SK-N-SH treated with all-trans-retinoic acid at 6 μM for 48 hours (cell line): Measurements from ENCODE around the gene ESCO1.

Source experiments
- ATAC-seq: fragments of 200-7000 bp; cut with Tn5 transposase; 3 replicates; pipeline ENCODE4 v1.9.1; 2020; ENCODE audit warnings: mild to moderate bottlenecking, moderate library complexity
- ARNTL ChIP-seq: fragments of 450-650 bp; formaldehyde crosslinking; IDR thresholded peaks from 2 replicates; pipeline ENCODE4 v1.5.0; 2020; ENCODE audit warnings: low read depth, mild to moderate bottlenecking, moderate library complexity, borderline replicate concordance
- BACH2 ChIP-seq: fragments of 250-450 bp; sonication (Bioruptor Pico); IDR thresholded peaks from 2 replicates; pipeline ENCODE4 v1.9.0; 2021; ENCODE audit warnings: mild to moderate bottlenecking, borderline replicate concordance
- CREB5 ChIP-seq: fragments of 250-450 bp; sonication (Bioruptor Pico); IDR thresholded peaks from 2 replicates; pipeline ENCODE4 v1.5.1; 2020; ENCODE audit warnings: low read depth, mild to moderate bottlenecking, moderate library complexity
- CSDC2 ChIP-seq: fragments of 250-450 bp; sonication (Bioruptor Pico); IDR thresholded peaks from 2 replicates; pipeline ENCODE4 v1.5.0; 2020; ENCODE audit warnings: mild to moderate bottlenecking, moderate library complexity
- CSRNP3 ChIP-seq: fragments of 250-450 bp; sonication (Bioruptor Pico); IDR thresholded peaks from 2 replicates; pipeline ENCODE4 v1.5.1; 2021; ENCODE audit warnings: mild to moderate bottlenecking, moderate library complexity
- ESRRG ChIP-seq: fragments of 250-450 bp; sonication (Bioruptor Pico); IDR thresholded peaks from 2 replicates; pipeline ENCODE4 v1.6.1; 2021; ENCODE audit warnings: mild to moderate bottlenecking
- GLIS3 ChIP-seq: fragments of 250-450 bp; sonication (Bioruptor Pico); IDR thresholded peaks from 2 replicates; pipeline ENCODE4 v1.5.0; 2020; ENCODE audit warnings: mild to moderate bottlenecking, moderate library complexity
- ISL1 ChIP-seq: fragments of 250-450 bp; sonication (Bioruptor Pico); IDR thresholded peaks from 2 replicates; pipeline ENCODE4 v2.1.2; 2022; ENCODE audit warnings: mild to moderate bottlenecking, moderate library complexity
- PATZ1 ChIP-seq: fragments of 250-450 bp; sonication (Bioruptor Pico); IDR thresholded peaks from 2 replicates; pipeline ENCODE4 v1.8.0; 2020; ENCODE audit warnings: mild to moderate bottlenecking, moderate library complexity, borderline replicate concordance
- POU6F1 ChIP-seq: fragments of 250-450 bp; sonication (Bioruptor Pico); IDR thresholded peaks from 2 replicates; pipeline ENCODE4 v1.8.0; 2021; ENCODE audit warnings: low read depth, mild to moderate bottlenecking, moderate library complexity, borderline replicate concordance
- RARB ChIP-seq: fragments of 250-450 bp; sonication (Bioruptor Pico); IDR thresholded peaks from 2 replicates; pipeline ENCODE4 v1.8.0; 2021; ENCODE audit warnings: mild to moderate bottlenecking, moderate library complexity
- SNAI2 ChIP-seq: fragments of 250-450 bp; sonication (Bioruptor Pico); IDR thresholded peaks from 2 replicates; pipeline ENCODE4 v1.5.0; 2020; ENCODE audit warnings: mild to moderate bottlenecking, moderate library complexity
- TCF4 ChIP-seq: fragments of 250-450 bp; sonication (Bioruptor Pico); IDR thresholded peaks from 2 replicates; pipeline ENCODE4 v1.8.0; 2021; ENCODE audit warnings: mild to moderate bottlenecking, moderate library complexity, borderline replicate concordance
- TOX ChIP-seq: fragments of 250-450 bp; sonication (Bioruptor Pico); IDR thresholded peaks from 2 replicates; pipeline ENCODE4 v1.8.0; 2021; ENCODE audit warnings: mild to moderate bottlenecking, moderate library complexity, borderline replicate concordance
- TSHZ2 ChIP-seq: fragments of 250-450 bp; sonication (Bioruptor Pico); IDR thresholded peaks from 2 replicates; pipeline ENCODE4 v1.5.0; 2020; ENCODE audit warnings: mild to moderate bottlenecking, moderate library complexity
- ZC3H10 ChIP-seq: fragments of 250-450 bp; sonication (Bioruptor Pico); IDR thresholded peaks from 2 replicates; pipeline ENCODE4 v1.5.1; 2021; ENCODE audit warnings: mild to moderate bottlenecking, moderate library complexity
- ZFP3 ChIP-seq: fragments of 250-450 bp; sonication (Bioruptor Pico); IDR thresholded peaks from 2 replicates; pipeline ENCODE4 v1.5.0; 2020; ENCODE audit warnings: mild to moderate bottlenecking, moderate library complexity
- ZFP30 ChIP-seq: fragments of 450-650 bp; formaldehyde crosslinking; IDR thresholded peaks from 2 replicates; pipeline ENCODE4 v1.5.0; 2022; ENCODE audit warnings: mild to moderate bottlenecking, moderate library complexity
- ZNF565 ChIP-seq: fragments of 450-650 bp; formaldehyde crosslinking; conservative IDR thresholded peaks from 2 replicates; pipeline ENCODE4 v1.5.0; 2020; ENCODE audit warnings: low read depth, mild to moderate bottlenecking, moderate library complexity
- ZNF70 ChIP-seq: fragments of 450-650 bp; formaldehyde crosslinking; IDR thresholded peaks from 2 replicates; pipeline ENCODE4 v1.5.0; 2020; ENCODE audit warnings: mild to moderate bottlenecking, moderate library complexity
- ZNF8 ChIP-seq: fragments of 450-650 bp; formaldehyde crosslinking; IDR thresholded peaks from 2 replicates; pipeline ENCODE4 v1.5.0; 2020; ENCODE audit warnings: mild to moderate bottlenecking, moderate library complexity

The ESCO1 gene

GRCh38 chr18:21534327-21534726, 66.2 kb downstream of the ESCO1 start:
- ATAC-seq = no peak
- TF ChIP-seq CSDC2 (CRISPR knock-in tag) = no peak
- TF ChIP-seq POU6F1 (CRISPR knock-in tag) = no peak
- TF ChIP-seq RARB (CRISPR knock-in tag) = no peak
- no peak for TF ChIP-seq CSRNP3 (CRISPR knock-in tag)
- TF ChIP-seq ISL1 (CRISPR knock-in tag) = no peak
- TF ChIP-seq ZC3H10 (CRISPR knock-in tag) = no peak
- TF ChIP-seq TOX (CRISPR knock-in tag) = no peak
- TF ChIP-seq ARNTL = no peak
- TF ChIP-seq ZFP30 (CRISPR knock-in tag) = no peak
- TF ChIP-seq ZNF565 (CRISPR knock-in tag) = no peak
- no peak for TF ChIP-seq TCF4 (CRISPR knock-in tag)
- TF ChIP-seq PATZ1 = no peak
- no peak for TF ChIP-seq ZFP3 (CRISPR knock-in tag)
- no peak for TF ChIP-seq SNAI2
- no peak for TF ChIP-seq ZNF70 (CRISPR knock-in tag)
- no peak for TF ChIP-seq TSHZ2 (CRISPR knock-in tag)
- TF ChIP-seq GLIS3 (CRISPR knock-in tag) = no peak
- no peak for TF ChIP-seq ESRRG (CRISPR knock-in tag)
- TF ChIP-seq CREB5 = no peak

- TF ChIP-seq ESRRG (CRISPR knock-in tag) (no peak), CSRNP3 (CRISPR knock-in tag) (no peak), ZNF565 (CRISPR knock-in tag) (no peak), BACH2 (CRISPR knock-in tag) (no peak), ARNTL (no peak)
These were observed 74.0 kb downstream of the ESCO1 start for GRCh38 chr18:21526463-21526862.

GRCh38 chr18:21525916-21526315, 74.6 kb downstream of the ESCO1 start:
- TF ChIP-seq TOX (CRISPR knock-in tag) = no peak
- TF ChIP-seq ZNF8 = no peak
- no peak for TF ChIP-seq ARNTL
- TF ChIP-seq TSHZ2 (CRISPR knock-in tag) = no peak
- no peak for ATAC-seq

More at GRCh38 chr18:21526463-21526862, 74.0 kb downstream of the ESCO1 start:
- ATAC-seq = no peak
